ENCODE data around the gene EYS.

Gene EYS

DNA sequence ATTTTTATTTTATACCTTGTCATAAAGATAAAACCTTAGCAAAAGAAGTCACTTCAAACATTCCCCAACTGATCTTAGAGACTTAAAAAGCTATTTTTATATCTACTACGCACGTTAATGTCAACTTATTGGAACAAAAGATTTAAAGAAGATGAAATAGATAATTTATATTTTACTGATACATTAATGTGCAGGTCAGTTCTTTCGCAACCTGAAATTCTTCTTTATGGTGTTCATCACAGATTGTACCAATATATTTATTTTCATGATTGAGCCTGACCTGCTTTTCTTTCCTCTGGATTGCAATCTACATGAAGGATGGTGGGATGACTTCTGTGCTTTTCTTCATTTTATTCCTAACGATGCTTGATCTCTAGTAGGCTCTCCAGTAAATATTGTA lies 1475.1 kb downstream of the EYS start:
- no peak for DNase-seq (ENCODE audit: low spot score)

DNA sequence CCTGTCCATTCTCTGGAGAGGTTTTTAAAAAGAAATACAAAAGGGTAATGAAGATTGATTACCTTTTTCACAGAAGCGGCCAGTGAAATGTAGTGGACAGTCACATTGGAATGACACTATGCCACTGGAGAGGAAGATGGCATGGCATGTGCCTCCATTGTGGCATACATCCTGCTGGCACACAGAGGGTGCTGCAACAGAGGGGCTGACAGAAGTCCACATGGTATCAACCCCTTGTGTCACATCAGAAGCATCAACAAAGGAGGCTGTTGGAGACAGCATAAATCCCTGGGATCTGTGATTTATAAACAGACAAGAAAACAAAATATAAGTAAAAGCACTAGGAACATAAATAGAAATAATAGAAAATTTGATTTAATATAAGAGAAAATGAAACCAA lies 1476.5 kb downstream of the EYS start:
- no peak for DNase-seq (ENCODE audit: low spot score)

DNA sequence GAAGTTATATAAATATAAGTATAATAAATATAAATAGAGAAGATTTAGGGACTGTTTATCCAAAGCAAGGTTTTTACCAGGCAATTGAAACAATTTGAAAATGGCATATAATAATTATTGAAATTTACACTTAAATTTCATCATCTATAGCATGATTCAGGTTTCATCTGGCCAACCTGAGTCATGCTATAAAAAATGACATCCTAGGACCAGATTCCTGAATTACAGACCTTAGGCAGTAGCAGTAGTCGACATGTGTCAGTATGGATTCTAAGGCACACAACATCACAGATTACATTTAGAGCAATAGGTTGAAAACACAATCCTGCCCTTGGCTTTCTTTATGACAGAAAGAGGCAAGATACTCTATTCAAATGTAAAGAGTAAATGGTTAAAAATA lies 1479.2 kb downstream of the EYS start:
- DNase-seq (ENCODE audit: low spot score) = no peak

DNA sequence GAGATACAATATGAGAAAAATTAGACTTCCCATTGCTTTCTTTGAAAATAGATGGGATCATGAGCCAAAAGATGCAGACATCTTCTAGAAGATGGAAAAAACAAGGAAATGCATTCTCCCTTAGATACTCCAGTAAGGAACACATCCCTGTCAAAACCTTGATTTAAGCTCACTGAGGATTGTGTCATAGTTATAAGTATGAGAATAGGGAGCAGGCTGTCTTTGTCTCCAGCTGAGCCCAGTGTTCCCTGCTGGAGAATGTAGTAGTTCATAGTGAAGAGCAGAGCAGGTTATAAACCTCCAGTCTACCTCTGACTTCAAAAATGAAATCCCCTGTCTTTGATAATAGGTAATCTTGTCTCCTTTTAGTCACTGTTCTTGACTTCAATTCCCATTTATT lies 1481.5 kb downstream of the EYS start:
- DNase-seq (ENCODE audit: low spot score) = no peak

DNA sequence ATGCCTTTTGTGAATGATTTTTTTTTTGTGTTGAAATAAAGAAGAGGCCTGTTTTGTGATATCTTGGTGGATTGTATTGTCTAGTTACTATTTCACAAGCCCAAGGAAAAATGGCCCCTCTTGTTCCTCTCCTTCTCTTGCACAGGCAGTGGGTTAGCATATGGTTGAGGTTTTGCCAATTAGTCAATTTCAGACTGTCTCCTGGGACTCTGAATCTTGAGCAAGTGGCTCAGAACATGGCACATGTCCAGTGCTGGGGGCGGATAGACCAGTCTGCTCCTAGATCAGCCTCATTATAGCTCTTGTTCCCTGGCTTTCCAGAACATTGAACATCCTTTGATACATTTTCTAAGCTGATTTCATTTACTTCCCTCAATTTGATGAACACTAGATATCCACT lies 1482.2 kb downstream of the EYS start:
- no peak for DNase-seq (ENCODE audit: low spot score)

DNA sequence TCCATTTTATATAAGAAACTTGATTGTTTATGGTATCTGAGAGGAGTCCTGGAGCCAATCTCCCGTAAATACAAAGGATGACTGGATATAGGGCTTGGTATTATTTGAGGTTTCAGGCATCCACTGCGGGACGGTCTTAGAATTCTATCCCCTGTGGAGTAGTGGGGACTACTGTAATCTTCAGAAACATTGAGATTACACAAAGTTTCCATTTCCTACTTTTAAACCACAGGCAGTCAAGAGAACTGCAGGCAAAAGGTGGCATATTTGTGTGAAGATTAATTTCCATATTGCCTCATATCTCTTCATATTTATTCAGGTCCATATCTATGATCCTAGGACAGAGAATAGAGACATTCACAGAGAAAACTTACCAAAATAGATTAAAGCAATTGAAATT lies 1485.2 kb downstream of the EYS start:
- no peak for DNase-seq (ENCODE audit: low spot score)

DNA sequence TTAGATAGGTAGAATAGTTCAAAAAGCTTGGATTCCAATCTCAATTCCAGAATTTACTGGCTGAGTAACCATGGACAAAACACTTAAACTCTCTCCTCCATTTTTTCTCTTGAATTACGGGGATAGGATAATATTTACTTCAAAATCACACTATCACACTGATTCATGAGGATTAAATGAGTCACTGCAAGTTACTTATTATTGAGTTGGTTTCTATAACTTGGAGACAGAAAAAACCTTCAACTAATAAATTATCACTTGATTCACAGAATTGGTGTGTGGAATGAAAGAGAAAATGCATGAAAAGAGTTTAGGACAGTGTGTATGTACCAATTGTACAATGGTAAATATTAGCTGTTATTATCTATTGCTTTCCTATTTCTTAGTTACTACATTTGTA lies 1486.2 kb downstream of the EYS start:
- DNase-seq (ENCODE audit: low spot score) = no peak

DNA sequence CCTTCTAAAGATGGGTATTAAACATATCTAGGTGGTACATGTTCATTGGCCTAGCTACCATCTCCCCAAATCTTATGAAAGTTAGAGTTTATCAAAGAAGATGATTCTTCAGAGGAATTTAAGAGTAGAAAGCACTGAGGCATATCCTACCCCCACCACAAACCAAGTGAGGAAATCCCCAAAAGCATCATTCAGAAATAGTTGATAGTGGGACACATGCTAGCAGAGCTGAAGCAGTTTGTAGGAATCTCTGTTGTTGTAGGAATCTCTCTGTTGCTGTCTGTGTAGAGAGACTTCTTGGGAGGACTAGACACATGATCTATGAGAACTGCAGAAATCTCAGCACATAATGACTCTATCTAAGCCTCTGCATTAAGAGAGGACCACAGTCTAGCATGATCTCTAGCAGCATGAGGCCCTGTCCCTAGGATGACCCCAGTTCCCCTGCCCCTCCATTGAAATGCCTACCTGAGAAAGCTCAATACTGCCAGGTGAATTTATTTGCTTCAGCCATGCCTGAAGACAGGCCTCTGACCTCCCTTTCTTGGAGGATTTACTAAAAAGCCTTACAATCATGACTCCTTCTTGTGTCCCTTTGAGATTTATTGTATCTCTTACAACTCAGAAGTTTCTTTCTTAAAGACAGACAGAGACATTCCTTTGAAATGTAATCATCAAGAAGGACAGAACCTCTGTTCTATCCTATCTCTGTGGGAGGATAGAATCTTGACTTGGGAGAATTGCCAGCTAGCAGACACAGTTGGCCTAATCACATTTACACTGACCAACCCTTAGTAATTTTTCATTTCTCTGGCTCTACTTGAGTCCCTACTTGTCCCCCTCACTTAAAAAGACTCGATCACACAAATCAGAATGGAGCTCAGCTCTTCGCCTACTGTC lies 1489.1 kb downstream of the EYS start:
- DNase-seq (ENCODE audit: low spot score) = no peak

DNA sequence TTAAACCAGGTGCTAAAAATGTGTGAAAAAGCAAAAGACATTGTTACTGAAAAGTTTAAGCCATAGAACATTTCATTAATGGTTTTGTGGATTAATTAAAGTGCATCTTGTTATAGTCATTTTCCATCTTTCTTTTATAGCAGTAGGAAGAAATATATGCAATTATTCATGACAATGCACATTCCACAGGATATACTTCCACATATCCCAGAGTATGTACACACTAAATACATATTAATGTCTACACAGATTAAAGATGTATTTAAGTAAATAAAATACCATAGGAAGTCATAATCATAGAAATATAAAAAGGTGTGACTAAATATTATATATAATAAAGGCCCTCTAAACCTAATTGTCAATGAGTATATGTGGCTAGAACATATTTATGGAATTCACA lies 1492.7 kb downstream of the EYS start:
- no peak for DNase-seq (ENCODE audit: low spot score)

DNA sequence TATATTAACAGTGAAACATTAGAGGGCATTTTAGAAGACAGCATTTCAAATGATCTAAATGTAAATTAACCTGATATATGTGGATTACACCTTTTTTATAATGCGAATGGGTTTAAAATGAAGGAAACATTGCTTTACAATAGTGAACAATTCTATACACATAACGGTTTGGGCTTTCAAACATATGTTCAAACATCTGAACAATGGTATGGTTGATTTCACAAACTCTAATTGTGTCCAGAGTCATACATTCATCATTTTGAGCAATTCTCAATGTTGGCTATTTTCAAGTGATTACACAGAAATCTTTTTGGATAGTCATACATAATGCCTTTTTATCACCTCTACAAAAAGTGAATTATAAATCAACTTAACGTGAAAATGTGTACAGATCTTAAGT lies 1493.3 kb downstream of the EYS start:
- DNase-seq (ENCODE audit: low spot score) = no peak

DNA sequence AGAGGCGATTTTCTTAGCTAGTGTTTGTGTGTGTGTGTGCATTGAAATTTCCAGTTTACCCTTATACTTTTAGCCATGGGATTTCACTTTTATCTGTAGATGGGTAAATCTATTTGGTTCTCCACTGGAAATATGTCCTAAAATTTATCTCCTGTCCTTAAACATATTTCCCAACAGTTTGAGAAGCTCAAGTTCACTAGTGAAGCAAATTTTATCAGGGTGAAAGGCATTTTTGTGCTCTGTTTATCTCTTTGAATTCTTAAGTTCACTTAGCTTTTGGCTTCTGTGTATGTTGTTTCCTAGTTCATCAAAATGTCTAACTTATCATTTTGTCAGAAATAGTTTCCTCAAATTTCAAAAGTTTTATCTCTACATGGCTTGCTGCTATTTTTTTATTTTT lies 1509.8 kb downstream of the EYS start:
- no peak for DNase-seq (ENCODE audit: low spot score)

DNA sequence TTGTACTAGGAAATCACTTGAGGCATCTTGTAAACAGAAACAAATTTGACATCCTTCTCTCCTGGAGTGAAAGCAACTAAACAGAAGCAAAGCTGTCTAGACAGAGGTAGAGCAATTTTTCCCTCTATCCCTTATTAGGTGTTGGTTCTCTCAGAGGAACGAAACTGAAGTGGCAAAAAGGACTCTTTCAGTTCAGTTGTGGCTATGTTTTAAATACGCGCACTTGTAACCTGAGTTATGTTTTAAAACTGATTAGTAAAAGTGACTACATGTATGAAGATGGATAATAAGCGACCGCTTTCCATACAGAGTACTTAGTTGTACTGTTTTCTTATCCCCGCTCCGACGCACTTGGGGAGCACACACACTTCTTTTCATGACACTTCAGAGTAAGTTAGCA lies 1520.4 kb downstream of the EYS start:
- no peak for DNase-seq (ENCODE audit: low spot score)

DNA sequence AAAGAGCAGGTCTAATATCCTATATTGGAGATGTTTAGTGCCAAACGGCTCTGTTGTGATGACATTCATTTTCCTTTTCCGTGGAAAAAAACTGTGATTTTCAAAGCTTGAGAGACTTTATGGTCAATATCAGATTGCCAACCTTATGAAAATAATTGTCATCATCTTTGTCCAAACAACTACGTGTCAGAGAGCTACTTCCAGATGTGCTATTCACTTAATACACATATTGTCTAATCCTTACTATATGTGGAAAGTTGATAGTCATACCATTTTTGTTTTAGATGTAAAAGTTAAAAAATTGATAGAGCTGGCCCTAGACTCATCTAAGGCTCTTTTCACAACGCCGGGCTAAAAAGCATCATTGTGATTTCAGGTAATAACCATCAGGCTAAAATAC lies 1521.4 kb downstream of the EYS start:
- no peak for DNase-seq (ENCODE audit: low spot score)

DNA sequence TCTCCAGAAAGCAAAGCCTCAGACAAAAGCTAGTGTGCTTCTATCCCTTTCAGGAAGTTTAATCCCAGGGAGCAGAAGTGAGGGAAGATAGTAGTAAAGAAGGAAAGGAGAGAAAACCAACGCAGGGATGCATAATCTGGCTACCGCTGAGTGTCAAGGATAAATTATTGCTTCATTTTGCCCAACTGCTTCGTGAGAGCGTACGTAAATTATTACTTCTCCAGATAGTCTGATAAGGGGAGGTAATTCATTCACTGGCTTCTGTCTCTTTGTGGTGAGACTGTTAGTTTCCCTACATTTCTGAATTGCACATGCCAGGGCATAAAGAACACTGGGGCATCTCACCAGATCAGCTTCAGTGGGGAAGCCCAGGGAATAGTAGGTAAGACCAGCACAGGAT lies 1531.7 kb downstream of the EYS start:
- no peak for DNase-seq (ENCODE audit: low spot score)

DNA sequence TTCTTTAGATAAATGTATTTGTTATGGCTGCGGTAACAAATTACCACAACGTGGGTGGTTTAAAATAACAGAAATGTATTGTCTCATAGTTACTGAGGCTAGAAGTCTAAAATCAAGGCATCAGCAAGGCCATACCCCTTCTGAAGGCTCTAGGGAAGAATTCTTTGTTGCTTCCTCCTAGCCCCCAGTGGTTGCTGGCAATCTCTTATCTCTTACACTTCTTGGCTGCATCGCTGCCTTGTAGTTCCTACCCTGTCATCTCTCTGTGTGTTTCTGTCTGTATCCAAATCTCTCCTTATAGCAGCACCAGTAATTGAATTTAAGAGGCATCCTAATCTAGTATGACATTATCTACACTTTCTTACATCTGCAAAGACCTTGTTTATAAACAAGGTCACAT lies 1536.7 kb downstream of the EYS start:
- no peak for DNase-seq (ENCODE audit: low spot score)

DNA sequence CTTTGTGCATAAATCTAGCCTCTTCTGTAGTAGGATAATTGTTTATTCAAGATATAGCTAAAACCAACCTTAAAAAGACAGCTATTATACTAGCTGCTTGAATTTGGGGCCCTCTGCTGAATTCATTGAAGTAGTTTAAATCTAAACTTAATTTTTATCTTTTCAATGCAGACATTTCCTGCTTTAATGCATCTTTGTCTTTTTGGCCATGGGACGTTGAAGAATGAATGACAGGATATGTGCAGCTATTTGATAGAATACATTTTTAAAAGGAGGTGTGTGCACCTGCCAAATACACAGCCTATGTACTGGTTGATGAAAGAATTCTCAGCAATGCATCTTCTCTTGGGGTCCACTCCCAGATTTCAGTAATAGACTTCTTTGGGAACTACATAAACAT lies 1546.5 kb downstream of the EYS start:
- DNase-seq (ENCODE audit: low spot score) = no peak

DNA sequence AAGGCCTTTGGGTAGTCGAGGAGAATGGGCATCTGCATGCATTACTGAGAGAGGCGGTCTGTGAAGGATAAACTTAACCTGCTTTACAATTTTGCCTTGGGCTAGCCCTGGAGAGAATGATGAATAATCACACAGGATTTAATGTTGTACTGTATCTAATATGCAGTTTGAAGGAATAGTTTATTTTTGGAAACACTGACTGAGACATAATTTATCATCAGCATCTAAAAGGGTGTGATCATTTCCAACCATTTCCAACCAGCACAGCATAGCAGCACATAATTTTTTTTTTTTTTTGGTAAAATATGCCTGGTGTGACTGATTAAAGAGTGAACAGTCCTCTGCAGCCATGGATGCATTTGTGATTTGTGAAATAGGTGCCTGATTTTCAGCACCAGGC lies 1552.0 kb downstream of the EYS start:
- DNase-seq (ENCODE audit: low spot score) = no peak

DNA sequence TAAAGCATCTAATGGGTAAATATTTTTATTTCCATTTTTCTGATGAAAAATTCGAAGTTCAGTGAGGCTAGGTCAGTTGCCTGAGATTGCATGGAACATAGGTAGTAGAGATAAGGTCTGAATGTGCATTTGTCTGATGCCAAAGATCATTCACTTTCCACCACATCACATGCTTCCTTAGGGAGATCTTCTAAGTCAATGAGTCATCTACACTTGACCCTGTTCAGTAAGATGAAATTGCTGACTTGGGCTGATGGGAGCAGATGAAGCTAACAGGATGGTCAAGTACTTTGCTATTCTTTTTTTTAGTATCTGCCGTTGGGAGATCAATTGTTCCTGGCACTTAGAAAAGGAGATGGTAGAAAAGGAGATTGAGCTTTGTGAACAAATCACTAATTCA lies 1560.2 kb downstream of the EYS start:
- no peak for DNase-seq (ENCODE audit: low spot score)

DNA sequence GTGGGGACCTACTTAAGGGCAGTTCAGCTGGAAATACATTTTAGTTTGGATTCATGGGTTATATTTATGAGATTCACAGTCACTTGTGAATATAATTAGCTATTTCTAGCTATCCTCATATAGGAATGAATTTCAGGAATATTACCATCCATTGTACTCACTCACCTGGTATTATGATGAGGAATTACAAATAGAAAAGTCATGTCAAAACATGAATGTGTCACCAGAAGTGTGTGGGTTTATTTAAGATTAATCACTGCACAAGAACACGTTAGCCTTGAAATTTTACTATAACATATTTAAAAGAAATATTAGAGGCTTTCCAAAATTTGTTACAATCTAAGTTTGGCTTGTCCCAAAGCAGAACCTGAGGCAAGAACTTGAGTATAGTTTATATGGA lies 1560.9 kb downstream of the EYS start:
- DNase-seq (ENCODE audit: low spot score) = no peak

DNA sequence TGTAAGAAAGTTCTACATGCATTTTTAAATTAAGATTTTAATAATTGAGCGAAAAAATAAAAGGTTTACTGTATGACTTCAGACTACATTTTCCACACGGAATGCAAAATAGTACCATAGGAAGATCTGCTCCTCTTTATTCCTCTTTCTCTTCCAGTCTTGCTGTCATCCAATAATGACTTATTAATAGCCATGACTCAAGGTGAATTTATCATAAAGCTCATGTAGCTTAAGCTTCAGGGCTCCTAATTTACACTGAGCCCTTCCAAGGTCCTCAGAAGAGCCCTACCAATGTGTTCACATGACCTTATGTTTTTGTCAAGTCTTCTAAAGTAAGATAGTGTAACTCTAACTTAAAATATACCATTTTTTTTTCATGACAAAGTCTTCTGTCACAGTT lies 1561.4 kb downstream of the EYS start:
- no peak for DNase-seq (ENCODE audit: low spot score)

DNA sequence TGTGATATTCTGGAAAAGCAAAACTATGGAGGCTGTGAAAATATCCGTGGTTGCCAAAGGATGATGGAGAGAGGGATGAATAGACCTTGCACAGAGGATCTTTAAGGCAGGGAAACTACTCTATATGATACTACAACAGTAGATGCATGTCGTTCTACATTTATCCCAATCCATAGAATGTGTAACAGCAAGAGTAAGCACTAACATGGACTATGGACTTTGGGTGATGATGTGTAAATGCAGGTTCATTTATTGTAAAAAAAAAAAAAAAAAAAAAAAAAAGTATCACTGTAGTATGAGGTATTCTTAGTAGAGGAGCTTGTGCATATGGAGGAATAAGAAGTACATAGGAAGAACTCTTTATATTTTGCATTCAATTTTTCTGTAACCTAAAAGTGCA lies 1563.9 kb downstream of the EYS start:
- no peak for DNase-seq (ENCODE audit: low spot score)

DNA sequence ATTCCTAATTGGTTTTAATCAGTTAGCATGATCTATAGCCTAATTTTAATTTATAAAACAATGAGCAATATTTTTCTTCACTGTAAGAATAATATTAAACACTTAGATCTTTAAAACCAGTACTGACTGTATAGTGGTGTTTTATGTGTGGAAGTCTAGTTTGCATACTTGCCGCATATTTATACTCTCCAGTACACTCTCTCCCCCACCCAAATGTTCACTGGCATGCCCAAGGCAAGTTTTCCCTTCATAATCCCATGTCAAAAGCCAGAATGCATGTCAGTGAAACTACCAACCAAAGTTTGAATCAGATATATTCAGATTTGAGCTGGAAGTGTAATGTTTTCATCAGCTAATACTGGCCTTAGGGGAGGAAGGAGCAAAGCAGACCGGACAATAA lies 1565.3 kb downstream of the EYS start:
- no peak for DNase-seq (ENCODE audit: low spot score)

DNA sequence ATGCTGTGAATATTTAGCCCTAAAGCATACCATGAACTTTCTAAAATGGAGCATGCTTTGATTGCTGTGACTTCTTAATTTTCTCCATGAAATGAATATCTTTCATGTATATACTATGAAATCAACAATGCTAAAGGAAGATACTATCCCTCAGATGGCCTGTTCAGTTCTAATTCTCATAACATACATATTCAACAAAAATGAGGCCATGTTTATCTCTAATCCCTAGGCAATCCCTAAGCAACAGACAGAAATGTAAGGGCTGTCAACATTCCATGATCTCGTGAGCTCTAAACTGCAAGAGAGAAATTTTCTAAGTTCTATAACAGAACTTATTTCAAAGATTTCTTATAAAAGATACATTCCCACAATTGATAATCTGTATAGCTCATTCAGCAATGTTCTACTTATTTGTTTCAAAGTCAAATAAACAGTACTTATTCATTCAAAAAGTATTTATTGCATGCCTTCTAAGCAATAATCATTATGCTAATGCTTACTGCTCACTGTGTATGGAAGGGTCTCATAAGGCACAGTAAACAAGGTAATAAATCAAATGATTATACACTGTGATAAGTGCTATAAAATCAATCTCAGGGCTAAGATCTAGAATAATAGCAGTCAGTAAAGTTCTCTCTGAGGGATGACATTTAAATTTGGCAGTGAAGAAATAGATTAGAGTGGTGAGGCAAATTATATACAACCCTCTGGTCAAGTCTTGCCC lies 1578.6 kb downstream of the EYS start:
- no peak for DNase-seq (ENCODE audit: low spot score)
